Epithelial cell of esophagus (primary cell): ENCODE measurements around the gene BIRC6.
"Not testable (repeated sequence)": the region's sequence is repeated elsewhere in the genome, so short reads cannot be mapped to it uniquely, and the experiment has no call there.

Experiments
- DNase-seq: peaks from one replicate; pipeline ENCODE4 v3.0.0; 2010; ENCODE audit warnings: low read depth
- H3K4me3 ChIP-seq: 2 replicates; pipeline ENCODE4 v1.5.1; 2011; ENCODE audit warnings: mild to moderate bottlenecking, low read length, control low read depth
- CTCF ChIP-seq: IDR thresholded peaks from 2 replicates; pipeline ENCODE4 v1.5.1; 2011; ENCODE audit warnings: low read depth, mild to moderate bottlenecking, low read length, control low read depth, inconsistent platforms; ENCODE audit not compliant: insufficient read depth; ENCODE audit errors: missing control alignments

Gene BIRC6

GRCh38 chr2:32355976-32356680 is 695 bp upstream of the BIRC6 start:
- no peak for TF ChIP-seq CTCF
- H3K4me3 ChIP-seq = peak overlapping the region; percentile 79
- peak; percentile 46 for DNase-seq

- no peak for TF ChIP-seq CTCF
- H3K4me3 ChIP-seq = peak overlapping the region; percentile 79
- peak; percentile 48 for DNase-seq
Measured at GRCh38 chr2:32357318-32358110, 691 bp downstream of the BIRC6 start.

GRCh38 chr2:32358111-32358482 is 1.3 kb downstream of the BIRC6 start:
- TF ChIP-seq CTCF = no peak
- peak; percentile 52 for DNase-seq
- H3K4me3 ChIP-seq = peak overlapping the region; percentile 79

GRCh38 chr2:32360416-32360815 is 3.6 kb downstream of the BIRC6 start:
- no peak for TF ChIP-seq CTCF
- DNase-seq = peak; percentile 8
- H3K4me3 ChIP-seq = no peak overlapping the region

- not testable (repeated sequence) for DNase-seq, H3K4me3 ChIP-seq
Measured at GRCh38 chr2:32362997-32363396, 6.2 kb downstream of the BIRC6 start.

- H3K4me3 ChIP-seq = no peak overlapping the region
- no peak for TF ChIP-seq CTCF
- DNase-seq = no peak
Measured at GRCh38 chr2:32363597-32363996, 6.8 kb downstream of the BIRC6 start.

GRCh38 chr2:32364290-32364689 is 7.5 kb downstream of the BIRC6 start:
- not testable (repeated sequence) for H3K4me3 ChIP-seq, DNase-seq

GRCh38 chr2:32365679-32366078 is 8.9 kb downstream of the BIRC6 start:
- not testable (repeated sequence) for H3K4me3 ChIP-seq, DNase-seq
